Mucosa of rectum (tissue), 2 donors: ENCODE results near the gene SCN3B.

Source experiments
- H3K27ac ChIP-seq, 2 donors: one replicate each; pipeline ENCODE4 v1.7.0; 2013; ENCODE audit warnings: inconsistent platforms in 2 of 2, low read depth in 2 of 2, low read length in 2 of 2
- H3K27me3 ChIP-seq, 2 donors: one replicate each; pipeline ENCODE4 v1.7.0; 2013; ENCODE audit warnings: low read length in 2 of 2; ENCODE audit not compliant: control insufficient read depth in 2 of 2, insufficient read depth in 2 of 2
- H3K36me3 ChIP-seq, 2 donors: one replicate each; pipeline ENCODE4 v1.7.0; 2013; ENCODE audit warnings: low read length in 2 of 2; ENCODE audit not compliant: control insufficient read depth in 2 of 2, insufficient read depth in 2 of 2
- H3K4me1 ChIP-seq, 2 donors: one replicate each; pipeline ENCODE4 v1.7.0; 2013; ENCODE audit warnings: low read length in 2 of 2, mild to moderate bottlenecking in 1 of 2; ENCODE audit not compliant: control insufficient read depth in 2 of 2, insufficient read depth in 2 of 2
- H3K4me3 ChIP-seq, 2 donors: one replicate each; pipeline ENCODE4 v1.7.0; 2013; ENCODE audit warnings: low read length in 2 of 2
- H3K9ac ChIP-seq, 2 donors: one replicate each; pipeline ENCODE4 v1.7.0; 2013; ENCODE audit warnings: low read length in 2 of 2, low read depth in 1 of 2, mild to moderate bottlenecking in 1 of 2
- H3K9me3 ChIP-seq, 2 donors: one replicate each; pipeline ENCODE4 v1.7.0; 2013; ENCODE audit warnings: low read length in 2 of 2; ENCODE audit not compliant: control insufficient read depth in 2 of 2
- donor health status: healthy.
- donor health status: Normal muscosa, but diverticular disease.

Gene SCN3B

GRCh38 chr11:123580557-123581275 lies 73.7 kb downstream of the SCN3B start:
- Histone ChIP-seq H3K4me3 (no peak overlapping the region), H3K9ac (no peak overlapping the region), H3K27ac (no peak overlapping the region), H3K4me1 (peaks cover 2 to 7% of the 10 kb centered on the region in 2 donors), H3K27me3 (peaks cover 0 to 5% of the 10 kb centered on the region in 2 donors), H3K36me3 (no peaks in the 10 kb centered on the region), H3K9me3 (no peaks in the 10 kb centered on the region)

DNA sequence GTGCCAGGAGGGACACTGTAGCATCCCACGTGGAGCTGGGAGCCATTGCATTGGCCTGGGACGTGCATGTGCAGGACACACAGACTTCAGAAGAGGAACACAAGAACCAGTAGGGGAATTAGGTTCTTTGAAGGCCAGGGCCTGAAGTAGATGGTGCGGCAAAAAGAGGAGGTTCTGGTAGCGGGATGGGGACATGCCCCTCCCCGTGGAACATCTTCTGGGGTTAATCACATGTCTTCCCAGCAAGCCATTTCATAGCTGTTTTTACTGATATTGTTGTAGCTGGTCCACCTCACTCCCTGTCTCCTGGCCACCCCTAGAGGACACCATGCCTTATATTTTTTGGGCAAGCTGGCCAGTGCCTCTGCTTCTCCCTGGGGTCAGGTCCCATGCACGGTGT lies 74.3 kb downstream of the SCN3B start:
- Histone ChIP-seq H3K36me3 (no peaks in the 10 kb centered on the region), H3K9me3 (no peaks in the 10 kb centered on the region), H3K27me3 (peaks cover 0 to 5% of the 10 kb centered on the region in 2 donors), H3K9ac (no peak overlapping the region), H3K4me3 (no peak overlapping the region), H3K27ac (no peak overlapping the region), H3K4me1 (peaks cover 1 to 3% of the 10 kb centered on the region in 2 donors)

- Histone ChIP-seq H3K4me3 (no peak overlapping the region), H3K27ac (no peak overlapping the region), H3K9me3 (no peaks in the 10 kb centered on the region), H3K36me3 (no peaks in the 10 kb centered on the region), H3K4me1 (no peaks in the 10 kb centered on the region), H3K27me3 (peaks cover 0 to 5% of the 10 kb centered on the region in 2 donors), H3K9ac (no peak overlapping the region)
Observed at GRCh38 chr11:123579482-123579812, 75.0 kb downstream of the SCN3B start.
